K562 (cell line): ENCODE measurements around the gene UGT8. TPM values are rescaled to one million over a fixed set of nuclear protein-coding genes. Genes with fewer than 3 reads are reported as not detected.

ENCODE experiments used
- BDP1 ChIP-seq: IDR thresholded peaks from 3 replicates; pipeline ENCODE4 v1.6.1; 2011; ENCODE audit not compliant: insufficient read length, insufficient read depth
- CC2D1A ChIP-seq: fragments of 450-650 bp; IDR thresholded peaks from 2 replicates; pipeline ENCODE4 v1.6.1; 2017; ENCODE audit warnings: mild to moderate bottlenecking
- MGA ChIP-seq: fragments of 450-650 bp; IDR thresholded peaks from 2 replicates; pipeline ENCODE4 v1.6.1; 2016; ENCODE audit warnings: mild to moderate bottlenecking, moderate library complexity
- MTA3 ChIP-seq: fragments of 450-650 bp; formaldehyde crosslinking; IDR thresholded peaks from 2 replicates; pipeline ENCODE4 v1.6.1; 2017; ENCODE audit warnings: mild to moderate bottlenecking, borderline replicate concordance
- MYC ChIP-seq, 2 experiments: fragments of 250-450 bp in 1 of 2; sonication (Bioruptor Pico) in 1 of 2; IDR thresholded peaks; 2 replicates each; pipeline versions ENCODE4 v1.5.1 to v1.6.1; 2012 to 2021; ENCODE audit warnings: low read depth in 2 of 2, borderline replicate concordance in 1 of 2, improper control_type of control experiment in 1 of 2, low read length in 1 of 2, mild to moderate bottlenecking in 1 of 2, moderate library complexity in 1 of 2
- NR2C1 ChIP-seq, 2 experiments: fragments of 450-650 bp; IDR thresholded peaks; 2 replicates each; pipeline ENCODE4 v1.6.1; 2017; ENCODE audit warnings: mild to moderate bottlenecking in 2 of 2, antibody characterized with exemption in 1 of 2, inconsistent platforms in 1 of 2, missing compliant biosample characterization in 1 of 2, missing genetic modification characterization in 1 of 2
- SAFB2 ChIP-seq: fragments of 200-400 bp; formaldehyde crosslinking; IDR thresholded peaks from 2 replicates; pipeline ENCODE4 v1.6.1; 2018; ENCODE audit warnings: borderline replicate concordance, low read length, low read depth, moderate library complexity; ENCODE audit not compliant: severe bottlenecking
- SMARCB1 ChIP-seq: IDR thresholded peaks from 2 replicates; pipeline ENCODE4 v1.6.1; 2011; ENCODE audit warnings: improper control_type of control experiment, low read depth; ENCODE audit not compliant: insufficient read length
- TAF1 ChIP-seq: IDR thresholded peaks from 2 replicates; pipeline ENCODE4 v1.6.1; 2011; ENCODE audit warnings: mild to moderate bottlenecking, low read length, moderate library complexity; ENCODE audit not compliant: insufficient read depth, control insufficient read depth, severe bottlenecking; ENCODE audit errors: extremely low read depth
- polyA plus RNA-seq, 8 experiments: library from polyadenylated mRNA; depleted of rRNA in 4 of 8; stranded (reverse) in 5 of 8; unstranded in 3 of 8; fragments of >200 nt; fragmentation: Nextera tagmentation in 2 of 8; fragmentation: Illumina TruSeq in 1 of 8; extraction: Ambion mirVana in 2 of 8; extraction: Trizol in 1 of 8; gene quantifications; 2 replicates each; pipeline versions ENCODE4 v1.2.1 to v1.2.3, GENCODE V29; 2011 to 2014; ENCODE audit warnings: inconsistent platforms in 1 of 8, missing spikeins in 1 of 8
- total RNA-seq, 7 experiments: library from RNA; depleted of rRNA in 6 of 7; stranded (reverse); fragments of >200 nt in 6 of 7; fragmentation: Illumina TruSeq in 2 of 7; extraction: Trizol in 2 of 7; gene quantifications; 2 replicates each; pipeline versions ENCODE4 v1.2.1 to v1.2.3, GENCODE V29; 2011 to 2021; ENCODE audit warnings: low replicate concordance in 1 of 7
- TF ChIP-seq, protein P1 (sequence below): sonication (generic); formaldehyde crosslinking; IDR thresholded peaks from 2 replicates; pipeline ENCODE4 v1.5.0; 2020; ENCODE audit warnings: missing genetic modification reagents

The UGT8 gene
- total and polyA plus RNA-seq, 9 of the 15 experiments (the other 6 are each of a cell fraction or from before 2014, with no cell fraction given): 3.0 to 10.7 (median 6.0) TPM

- TF ChIP-seq MGA (peak; percentile 54; the same call in 1 of the 2 replicates), BDP1 (no peak), NR2C1 (IDR thresholded peaks at IDR 0.05) (peak; percentile 42; the same call in 1 of the 2 replicates), NR2C1 (tag; IDR thresholded peaks at IDR 0.05) (0 out of 2 replicates have a peak, but pooled peaks have one; percentile 18), CC2D1A (peak; percentile 62; the same call in 1 of the 2 replicates), TAF1 (peak; percentile 38), MYC (IDR thresholded peaks at IDR 0.05; ENCODE audit: low read depth, low read length) (0 out of 2 replicates have a peak, but pooled peaks have one; percentile 10), MYC (CRISPR knock-in tag; IDR thresholded peaks at IDR 0.05; ENCODE audit: borderline replicate concordance, low read depth) (no peak), SMARCB1 (no peak), SAFB2 (no peak), MTA3 (0 out of 2 replicates have a peak, but pooled peaks have one; percentile 30)
- TF ChIP-seq, protein P1, sequence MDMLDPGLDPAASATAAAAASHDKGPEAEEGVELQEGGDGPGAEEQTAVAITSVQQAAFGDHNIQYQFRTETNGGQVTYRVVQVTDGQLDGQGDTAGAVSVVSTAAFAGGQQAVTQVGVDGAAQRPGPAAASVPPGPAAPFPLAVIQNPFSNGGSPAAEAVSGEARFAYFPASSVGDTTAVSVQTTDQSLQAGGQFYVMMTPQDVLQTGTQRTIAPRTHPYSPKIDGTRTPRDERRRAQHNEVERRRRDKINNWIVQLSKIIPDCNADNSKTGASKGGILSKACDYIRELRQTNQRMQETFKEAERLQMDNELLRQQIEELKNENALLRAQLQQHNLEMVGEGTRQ: peak; percentile 62
These were observed at the start of gene UGT8 (continued) for GRCh38 chr4:114598191-114599121.
